HS-27A (cell line): Measurements from ENCODE around the gene MED27.

Experiments
- DNase-seq: peaks from one replicate; pipeline ENCODE4 v3.0.0-alpha.2; 2012; ENCODE audit warnings: low read depth, missing footprints

MED27 gene

GRCh38 chr9:131997779-131998178, 81.9 kb downstream of the MED27 start:
- DNase-seq, result no peak

- no peak for DNase-seq
Measured at GRCh38 chr9:131997076-131997475, 82.6 kb downstream of the MED27 start.

DNA sequence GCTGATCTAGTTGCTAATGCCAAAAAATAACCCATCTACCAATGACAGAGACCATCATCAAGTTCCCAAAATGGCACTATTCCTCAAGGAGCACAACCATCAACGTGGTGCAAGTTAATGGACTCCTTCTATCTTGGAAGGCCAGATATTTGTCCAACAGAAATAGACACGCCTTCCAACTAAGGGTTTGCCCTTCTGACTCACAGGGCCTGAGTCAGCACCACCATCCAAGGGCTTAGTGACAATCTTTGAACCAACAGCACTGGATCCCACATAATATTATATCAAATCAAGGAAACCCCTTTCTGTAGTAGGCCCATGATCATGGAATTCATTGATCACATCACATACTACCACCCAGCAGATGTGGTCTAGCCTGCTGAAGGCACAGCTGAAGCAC, 84.3 kb downstream of the MED27 start:
- DNase-seq, result no peak

DNA sequence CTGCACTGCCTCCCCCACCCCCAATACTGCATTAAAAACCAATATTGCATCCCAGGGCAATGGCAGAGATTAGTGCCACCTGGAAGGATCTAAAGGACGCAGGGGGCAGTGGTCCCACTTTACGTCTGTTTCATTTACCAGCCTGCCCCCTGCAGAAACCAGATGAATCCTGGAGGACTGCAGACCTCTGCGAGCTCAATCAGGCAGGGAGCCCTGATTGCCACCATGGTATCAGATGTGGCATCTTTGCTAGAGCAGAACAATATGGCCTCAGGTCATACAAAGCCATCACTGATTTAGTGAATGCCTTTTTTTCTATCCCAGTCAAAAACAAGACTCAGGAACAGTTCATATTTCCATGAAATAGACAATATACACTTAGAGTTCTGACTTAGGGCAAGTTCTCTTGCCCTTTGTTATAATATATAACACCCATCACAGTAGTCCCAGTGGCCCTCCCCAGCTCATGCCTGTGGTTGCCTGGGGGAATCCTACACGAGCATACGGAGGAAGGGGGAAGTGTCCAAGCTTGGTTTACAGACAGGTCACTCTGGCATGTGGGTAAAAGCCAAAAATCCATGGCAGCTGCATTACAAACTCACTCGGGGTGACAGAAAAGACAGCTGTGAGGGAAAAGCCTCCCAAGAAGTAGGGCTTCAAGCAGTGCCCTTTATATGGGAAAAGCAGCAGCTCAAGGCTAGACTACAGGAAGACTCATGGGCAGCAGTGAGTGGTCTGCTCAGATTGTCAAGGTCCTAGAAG, 85.1 kb downstream of the MED27 start:
- DNase-seq, result no peak

DNA sequence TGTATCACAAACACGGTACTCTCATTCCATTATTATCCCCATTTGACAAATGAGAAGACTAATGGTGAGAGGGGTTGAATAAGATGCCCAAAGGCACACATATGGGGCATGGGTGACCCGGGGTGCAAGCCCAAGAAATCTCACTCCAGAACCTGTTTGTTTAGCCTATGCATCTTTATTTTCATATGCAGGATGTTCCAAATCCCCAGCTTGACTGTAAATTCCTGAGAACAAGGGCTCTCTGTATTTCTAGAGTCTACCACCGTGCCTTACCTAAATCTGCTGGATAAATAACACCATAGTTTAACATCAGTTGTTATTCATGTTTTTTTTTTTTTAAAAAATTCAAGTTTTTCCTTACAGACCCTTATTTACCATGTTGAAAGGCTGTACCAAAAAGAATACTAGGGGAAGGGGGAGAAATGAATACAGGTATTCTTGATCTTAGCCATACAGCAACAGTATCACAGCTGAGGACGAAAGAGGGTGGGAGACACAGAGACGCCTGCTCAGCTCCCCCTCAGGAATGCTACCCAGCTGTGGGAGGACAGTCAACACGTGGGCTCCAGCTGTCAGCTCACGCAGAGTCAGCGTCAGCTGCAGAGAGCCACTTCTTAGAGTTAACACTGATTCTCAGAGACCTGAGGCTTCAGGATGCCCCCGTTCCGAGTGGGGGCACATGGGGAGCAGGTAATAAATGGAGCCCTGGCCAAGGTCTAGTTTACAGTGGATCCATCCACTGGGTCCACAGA, 86.6 kb downstream of the MED27 start:
- DNase-seq, result no peak

DNA sequence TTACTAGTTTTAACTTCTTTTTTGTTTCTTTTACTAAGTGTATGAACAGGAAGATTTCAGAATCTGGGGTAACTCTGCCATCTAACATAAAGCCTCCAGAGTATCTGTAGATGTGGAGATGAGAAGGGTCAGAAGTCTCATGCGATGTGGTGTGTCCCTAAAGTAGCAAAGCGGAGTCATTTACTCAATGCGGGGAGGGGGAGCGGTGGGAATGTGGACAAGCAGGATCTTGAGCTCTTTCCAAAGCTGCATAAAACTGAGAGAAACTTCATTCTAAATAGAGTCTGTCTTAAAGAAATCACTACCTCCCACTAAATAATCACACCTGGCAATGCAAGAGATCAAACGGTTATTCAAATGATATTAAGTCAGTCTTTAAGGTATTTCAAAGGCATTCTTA, 92.4 kb downstream of the MED27 start:
- no peak for DNase-seq

DNA sequence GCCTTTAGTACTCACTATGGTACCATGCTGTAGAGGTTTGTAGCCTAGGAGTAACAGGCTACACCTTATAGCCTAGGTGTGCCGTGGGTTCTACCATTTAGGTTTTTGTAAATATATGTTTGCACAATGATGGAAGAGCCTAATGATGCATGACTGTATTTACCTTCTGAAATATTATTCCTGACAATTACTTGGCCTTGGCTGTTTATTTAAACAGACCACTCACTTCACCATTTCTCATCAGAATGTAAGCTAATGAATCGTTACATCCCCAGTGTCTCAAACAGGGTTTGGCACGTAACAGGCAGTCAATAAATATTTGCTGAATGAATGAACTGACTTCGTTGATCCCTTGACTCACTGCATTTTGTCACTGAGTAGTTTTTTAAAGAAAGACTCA, 93.1 kb downstream of the MED27 start:
- DNase-seq, result no peak

DNA sequence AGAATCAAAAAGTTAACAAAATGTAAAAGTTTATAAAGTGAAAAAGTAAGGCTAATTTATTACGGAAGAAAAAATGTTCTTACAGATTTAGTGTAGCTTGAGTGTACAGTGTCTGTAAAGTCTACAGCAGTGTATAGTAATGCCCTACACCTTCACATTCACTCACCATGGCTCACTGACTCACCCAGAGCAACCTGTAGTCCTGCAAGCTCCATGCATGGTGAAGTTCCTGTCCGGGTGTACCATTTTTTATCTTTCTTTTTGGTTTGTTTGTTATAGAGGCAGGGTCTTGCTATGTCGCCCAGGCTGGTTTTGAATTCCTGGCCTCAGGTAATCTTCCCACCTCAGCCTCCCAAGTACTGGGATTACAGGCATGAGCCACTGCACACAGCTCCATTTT, 93.6 kb downstream of the MED27 start:
- DNase-seq, result no peak

DNA sequence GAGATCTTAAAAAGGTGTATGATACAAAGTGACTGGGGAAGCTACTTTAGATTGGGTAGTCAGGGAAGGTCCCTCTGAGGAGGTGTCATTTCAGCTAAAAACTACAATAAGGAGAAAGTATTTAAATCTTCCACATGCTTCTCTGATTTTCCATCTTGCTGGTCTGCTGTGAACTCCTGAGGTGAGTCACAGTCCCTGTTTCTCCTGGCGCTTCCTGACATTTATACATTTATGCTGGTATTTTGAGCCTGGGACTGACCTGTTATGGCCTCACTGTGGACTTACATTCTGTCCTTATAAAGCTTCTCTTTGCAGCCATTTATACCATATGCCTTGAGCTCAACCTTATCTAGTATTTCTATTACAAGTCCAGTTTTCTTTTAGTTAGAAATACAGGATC, 95.1 kb downstream of the MED27 start:
- no peak for DNase-seq

GRCh38 chr9:131982671-131983239, 96.9 kb downstream of the MED27 start:
- no peak for DNase-seq

- no peak for DNase-seq
Measured at GRCh38 chr9:131982102-131982501, 97.6 kb downstream of the MED27 start.

DNA sequence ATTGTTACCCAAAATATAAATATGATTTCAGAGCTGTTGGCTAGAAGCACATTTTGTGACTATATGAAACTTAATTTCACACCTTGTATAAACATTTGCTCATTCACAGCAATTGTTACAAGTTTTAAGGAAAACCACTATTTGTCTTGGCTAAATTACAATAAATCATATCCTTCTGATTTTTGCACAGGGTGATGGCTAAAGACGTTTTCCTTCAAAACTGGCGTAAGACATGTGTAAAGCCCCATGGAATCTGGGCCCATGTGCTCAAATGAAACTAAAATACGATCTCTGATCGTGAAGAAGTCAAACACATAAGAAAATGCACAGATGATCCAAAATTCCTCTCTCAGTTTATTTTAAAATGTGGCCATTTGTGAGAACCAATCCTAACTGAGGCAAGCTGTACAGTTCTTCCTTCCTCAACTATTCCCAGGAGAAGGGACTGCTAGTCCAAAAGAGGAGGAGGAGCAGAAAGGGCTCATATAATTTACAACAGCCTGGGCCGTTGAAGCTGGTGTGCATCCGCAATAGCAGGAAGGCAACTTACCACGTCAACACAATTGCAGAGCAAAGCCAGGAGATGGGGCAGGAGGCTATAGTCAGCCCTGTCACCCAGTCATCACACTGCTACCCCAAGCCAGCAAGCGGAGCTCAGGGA, 98.4 kb downstream of the MED27 start:
- DNase-seq, result no peak

- DNase-seq, result no peak
Measured at GRCh38 chr9:131980267-131981016, 99.2 kb downstream of the MED27 start.

- DNase-seq, result no peak
Measured at GRCh38 chr9:131977109-131977838, 102.4 kb downstream of the MED27 start.

GRCh38 chr9:131976157-131977108, 103.2 kb downstream of the MED27 start:
- no peak for DNase-seq

GRCh38 chr9:131972889-131973288, 106.8 kb downstream of the MED27 start:
- DNase-seq, result no peak

DNA sequence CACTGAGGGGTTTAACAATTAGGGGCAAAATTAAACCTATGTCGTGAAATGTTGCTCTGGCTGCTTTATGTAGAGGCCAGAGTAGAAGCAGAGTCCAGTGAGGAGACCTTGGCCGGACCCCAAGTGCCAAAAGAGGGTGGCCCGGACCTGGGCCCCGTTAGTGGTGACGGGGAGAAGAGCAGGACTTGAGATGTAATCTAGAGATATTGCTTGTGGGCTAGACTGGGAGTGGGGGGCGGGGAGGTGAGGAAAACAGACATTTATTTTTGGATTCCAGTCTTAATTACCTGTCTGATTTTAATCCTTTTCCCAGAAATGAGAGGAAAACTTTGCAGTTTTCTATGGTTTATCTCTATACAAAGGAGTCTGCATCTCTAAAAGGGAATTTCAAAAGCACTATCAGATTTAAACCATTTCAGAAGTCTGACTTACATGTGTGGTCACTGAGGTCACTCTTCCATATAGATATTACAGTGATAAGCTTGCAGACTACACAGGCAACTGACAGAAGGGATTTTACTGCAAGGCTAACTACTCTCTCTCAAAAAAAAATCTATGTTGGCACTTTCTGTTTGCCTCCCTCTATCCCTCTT, 108.1 kb downstream of the MED27 start:
- DNase-seq, result no peak

- DNase-seq, result no peak
Measured at GRCh38 chr9:131969469-131969989, 110.1 kb downstream of the MED27 start.

- DNase-seq, result no peak
Measured at GRCh38 chr9:131968632-131969031, 111.0 kb downstream of the MED27 start.
